Activated CD4-positive, alpha-beta T cell treated with anti-CD3 and anti-CD28 coated beads, Interleukin-2, amount 50 U/mL, for 16 hours (primary cell): ENCODE results near the gene ARVCF.

ENCODE experiments used
- DNase-seq: peaks from one replicate; pipeline ENCODE4 v3.0.0-alpha.2; 2020

Gene ARVCF

GRCh38 chr22:20029550-20030225 is 13.1 kb upstream of the ARVCF start:
- DNase-seq = no peak

DNA sequence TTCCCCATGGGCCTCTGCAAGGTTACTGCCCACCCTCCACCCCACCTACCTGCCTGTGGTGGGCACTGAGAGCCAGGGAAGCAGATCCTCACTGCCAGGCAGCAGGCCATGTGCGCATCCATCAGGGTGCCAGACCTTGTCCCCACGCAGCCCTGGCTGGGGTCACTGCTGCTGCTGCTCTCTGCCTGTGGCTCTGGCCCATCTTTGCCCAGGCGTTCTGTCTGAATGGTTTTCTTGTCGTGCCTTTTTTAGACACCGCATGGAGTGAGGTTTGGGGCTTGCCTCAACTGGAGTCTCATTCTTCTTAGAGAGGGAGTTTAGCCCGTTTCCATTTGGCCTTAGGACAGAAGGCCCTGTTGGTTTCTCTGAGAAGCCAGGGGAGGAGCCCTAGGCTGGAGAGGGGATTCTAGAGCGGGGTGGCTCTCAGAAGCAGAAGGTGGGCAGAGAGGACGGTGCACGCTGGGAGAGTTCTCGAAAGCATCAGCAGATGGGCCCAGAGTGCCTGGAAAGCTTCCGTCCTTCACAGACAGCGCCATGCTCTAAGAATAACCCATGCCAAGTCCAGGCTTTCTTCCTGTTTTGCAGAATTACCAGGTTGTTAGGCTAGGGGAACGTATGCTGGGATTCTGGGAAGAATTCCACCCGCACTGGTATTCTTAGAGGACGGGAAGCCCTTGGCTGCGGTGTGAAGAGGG is 12.4 kb upstream of the ARVCF start:
- no peak for DNase-seq

- DNase-seq = no peak
These were observed 11.6 kb upstream of the ARVCF start for GRCh38 chr22:20027966-20028854.

DNA sequence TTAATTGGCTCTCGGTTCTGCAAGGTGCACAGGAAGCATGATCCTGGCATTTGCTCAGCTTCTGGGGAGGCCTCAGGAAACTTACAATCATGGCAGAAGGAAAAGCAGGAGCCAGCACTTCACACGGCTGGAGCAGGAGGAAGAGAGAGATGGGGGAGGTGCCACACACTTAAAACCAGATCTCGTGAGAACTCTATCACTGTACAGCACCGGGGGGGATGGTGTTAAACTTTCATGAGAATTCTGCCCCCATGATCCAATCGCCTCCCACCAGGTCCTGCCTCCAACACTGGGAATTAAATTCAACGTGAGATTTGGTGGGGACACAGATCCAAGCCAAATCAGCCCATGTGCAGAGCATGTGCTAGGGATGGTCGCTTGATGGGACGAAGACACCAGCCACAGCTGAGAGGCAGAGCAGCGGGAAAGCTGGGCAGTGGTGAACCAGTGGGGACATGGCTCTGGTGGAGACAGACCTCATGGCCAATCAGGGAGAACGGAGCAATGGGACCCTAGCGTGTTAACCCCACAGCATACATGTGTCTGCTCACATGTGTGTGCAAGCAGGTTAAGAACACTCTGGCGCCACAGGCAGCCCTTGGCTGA is 10.5 kb upstream of the ARVCF start:
- DNase-seq = no peak

DNA sequence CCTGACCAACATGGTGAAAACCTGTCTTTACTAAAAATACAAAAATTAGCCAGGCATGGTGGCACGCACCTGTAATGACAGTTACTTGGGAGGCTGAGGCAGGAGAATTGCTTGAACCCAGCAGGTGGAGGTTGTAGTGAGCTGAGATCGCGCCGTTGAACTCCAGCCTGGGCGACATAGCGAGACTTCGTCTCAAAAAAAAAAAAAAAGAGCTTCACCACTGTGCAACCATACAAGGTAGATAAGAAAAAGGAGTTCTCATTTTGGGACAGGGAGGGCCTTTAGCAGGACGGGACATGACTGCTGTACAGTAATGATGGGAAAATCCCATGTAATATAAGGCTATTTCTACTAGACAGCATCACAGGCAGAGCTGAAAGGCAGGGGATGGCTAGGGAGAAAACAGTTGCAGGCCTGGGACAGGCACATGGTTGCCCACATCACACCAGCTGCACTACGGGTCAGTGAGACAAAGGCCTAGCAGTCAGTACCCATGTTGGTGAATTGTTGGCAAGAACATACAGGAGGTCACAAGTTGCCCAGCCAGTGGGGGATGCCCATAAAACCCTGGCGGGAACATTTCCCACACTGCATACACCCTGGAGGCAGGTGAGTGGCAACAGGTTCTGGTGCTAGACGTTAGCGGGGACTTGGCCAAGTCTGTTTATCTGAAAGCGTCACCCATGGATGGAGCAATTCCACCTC is 9.7 kb upstream of the ARVCF start:
- no peak for DNase-seq

DNA sequence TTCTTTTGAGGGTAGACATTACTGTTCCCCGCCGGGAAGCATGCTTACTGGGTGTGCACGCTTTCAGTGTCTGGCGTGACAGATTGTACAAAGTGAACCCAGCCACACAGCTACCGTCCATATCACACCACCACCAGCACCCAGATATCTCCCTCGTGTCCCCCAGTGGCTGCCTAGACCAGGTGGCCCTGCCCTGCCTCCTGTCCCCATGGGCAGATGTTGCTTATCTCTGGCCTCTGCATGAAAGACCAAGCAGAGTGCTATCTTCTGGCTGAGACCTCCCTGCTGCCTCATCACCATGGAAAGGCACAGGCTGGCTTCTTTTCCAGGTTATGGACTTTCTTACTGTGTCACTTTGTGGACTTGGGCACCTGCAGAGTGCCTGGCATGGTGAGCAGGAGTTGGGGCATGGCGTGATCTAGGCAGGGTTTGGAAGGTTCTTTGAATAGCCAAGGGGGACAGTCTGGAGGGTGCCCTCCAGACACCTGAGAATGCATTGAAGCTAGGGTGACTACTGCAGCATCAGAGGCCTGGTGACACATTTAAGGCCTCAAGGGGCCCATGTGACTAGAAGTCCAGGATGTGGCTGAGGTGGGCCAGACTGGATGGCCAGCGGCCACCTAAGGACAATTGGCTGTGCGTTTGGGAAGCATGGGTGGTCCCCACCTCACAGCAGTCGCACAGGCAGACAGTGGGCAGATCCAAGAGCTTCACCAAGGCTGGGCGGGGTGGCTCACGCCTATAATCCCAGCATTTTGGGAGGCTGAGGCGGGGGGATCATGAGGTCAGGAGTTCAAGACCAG is 9.0 kb upstream of the ARVCF start:
- DNase-seq = no peak

DNA sequence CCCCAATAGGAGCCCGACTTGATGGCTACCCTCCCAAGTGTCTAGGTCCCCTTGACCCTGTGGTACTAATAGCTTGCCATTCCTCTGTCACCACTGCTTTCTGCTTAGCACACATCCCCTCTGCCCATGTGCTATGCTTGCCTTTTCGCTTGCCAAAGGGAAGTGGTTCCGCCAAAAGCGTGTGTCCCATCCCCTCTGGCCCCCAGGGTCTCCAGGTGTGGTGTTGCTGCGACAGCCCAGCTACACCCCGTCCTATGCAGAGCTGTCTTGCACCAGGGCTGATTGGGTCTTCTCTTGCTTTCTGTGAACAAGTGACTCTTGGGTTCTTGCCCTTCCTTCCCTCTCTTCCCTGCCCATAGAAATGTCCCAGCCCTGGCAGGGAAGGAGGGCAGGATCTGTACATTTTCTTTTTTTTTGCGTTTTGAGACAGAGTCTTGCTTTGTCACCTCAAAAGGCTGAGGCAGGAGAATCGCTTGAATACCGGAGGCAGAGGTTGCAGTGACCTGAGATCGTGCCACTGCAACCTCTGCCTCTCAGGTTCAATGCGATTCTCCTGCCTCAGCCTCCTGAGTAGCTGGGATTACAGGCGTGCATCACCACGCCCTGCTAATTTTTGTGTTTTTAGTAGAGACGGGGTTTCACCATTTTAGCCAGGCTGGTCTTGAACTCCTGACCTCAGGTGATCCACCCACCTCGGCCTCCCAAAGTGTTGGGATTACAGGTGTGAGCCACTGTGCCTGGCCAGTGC is 8.2 kb upstream of the ARVCF start:
- DNase-seq = no peak

GRCh38 chr22:20024225-20024624 is 7.6 kb upstream of the ARVCF start:
- no peak for DNase-seq

GRCh38 chr22:20022978-20023613 is 6.5 kb upstream of the ARVCF start:
- DNase-seq = no peak

GRCh38 chr22:20022231-20022977 is 5.8 kb upstream of the ARVCF start:
- no peak for DNase-seq

GRCh38 chr22:20021196-20022181 is 4.9 kb upstream of the ARVCF start:
- peak; percentile 12 for DNase-seq

GRCh38 chr22:20020533-20021195 is 4.0 kb upstream of the ARVCF start, which contains the start of gene TANGO2:
Gene TANGO2, plus strand, starts transcription at chr22:20021110. Its CDS starts 15,689 bp downstream, at chr22:20036799.
- DNase-seq = peak; percentile 94

GRCh38 chr22:20019661-20020532 is 3.3 kb upstream of the ARVCF start:
- DNase-seq = no peak

DNA sequence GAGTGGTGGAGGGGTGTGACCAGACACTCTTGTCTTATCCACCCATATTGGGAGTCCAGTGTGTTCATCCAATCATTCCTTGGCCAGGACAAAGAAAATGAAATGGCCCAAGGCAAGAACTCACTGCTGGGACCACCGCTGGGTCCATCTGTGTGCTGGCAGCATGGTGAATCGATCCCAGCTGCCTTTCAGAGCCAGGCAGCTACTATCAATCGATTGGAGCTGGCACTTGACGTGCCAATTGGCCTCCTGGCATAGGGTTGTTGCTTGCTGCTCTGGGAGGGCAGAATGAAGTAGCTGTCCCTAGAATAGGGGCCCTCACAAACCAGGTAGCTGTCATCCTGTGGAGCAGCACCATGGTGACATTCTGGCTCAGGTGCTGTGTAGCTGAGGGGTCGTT is 1.4 kb upstream of the ARVCF start:
- DNase-seq = no peak

GRCh38 chr22:20017622-20017958 is 967 bp upstream of the ARVCF start:
- no peak for DNase-seq

DNA sequence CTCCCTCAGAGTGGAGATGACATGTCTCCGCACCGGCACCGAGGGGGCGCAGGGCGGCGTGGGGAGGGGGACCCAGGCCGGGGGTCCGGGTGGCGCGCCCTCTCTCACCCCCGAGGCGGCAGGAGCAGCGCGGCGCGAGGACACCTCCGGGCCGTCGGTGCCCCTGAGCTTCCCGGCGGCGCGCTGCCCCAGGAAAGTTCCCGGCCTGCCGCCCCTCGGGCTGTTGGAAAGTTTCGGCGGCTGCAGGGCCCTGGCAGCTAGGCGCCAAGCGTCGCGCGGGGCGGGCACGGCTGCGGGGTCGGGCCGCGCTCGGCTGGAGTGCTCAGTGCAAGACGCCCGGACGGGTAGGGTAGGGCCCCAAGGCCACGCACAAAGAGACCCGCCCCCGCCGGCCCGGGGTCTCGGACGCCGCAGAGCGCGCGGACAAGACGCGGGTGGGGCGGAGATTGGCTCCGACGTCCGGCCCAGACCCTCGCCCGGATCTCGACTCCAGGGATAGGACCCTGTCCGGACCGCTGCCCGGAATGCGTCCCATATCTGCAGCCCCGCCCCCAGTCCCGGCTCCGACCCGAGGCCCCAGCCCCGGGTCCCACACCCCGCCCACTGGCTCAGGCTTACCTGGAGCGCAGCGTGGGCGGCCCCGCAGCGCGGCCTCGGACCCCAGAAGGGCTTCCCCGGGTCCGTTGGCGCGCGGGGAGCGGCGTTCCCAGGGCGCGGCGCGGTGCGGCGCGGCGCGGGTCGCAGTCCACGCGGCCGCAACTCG is 471 bp downstream of the ARVCF start:
- no peak for DNase-seq
